ENCODE data around the gene RUNX1. TPM values are rescaled to one million over a fixed set of nuclear protein-coding genes. Genes with fewer than 3 reads are reported as not detected.

Gene RUNX1
- total RNA-seq, 4 donors from 2014 or later = 2.9 to 18.7 (median 7.7) TPM

- H3K9me3 ChIP-seq = no peaks in the 10 kb centered on the region
- no peak overlapping the region for H3K27ac ChIP-seq
- TF ChIP-seq POLR2A (IDR thresholded peaks at IDR 0.05) = no peak
- no peak for TF ChIP-seq CTCF (IDR thresholded peaks at IDR 0.05)
- intact Hi-C loops (cut with DNase I) = no loop called here
- no peaks in the 10 kb centered on the region for H3K27me3 ChIP-seq
- peaks cover 0 to 11% of the 10 kb centered on the region in 2 donors for H3K4me1 ChIP-seq
- no peaks in the 10 kb centered on the region for H3K36me3 ChIP-seq
- DNase-seq = no peak
- 59% methylated on average over 3 of the region's 3 CpGs for WGBS, 2 donors
- H3K4me3 ChIP-seq (replicated peaks in 1 of 3) = no peak overlapping the region
These were observed 140.6 kb downstream of the RUNX1 start for GRCh38 chr21:34908419-34909055.

- no peaks in the 10 kb centered on the region for H3K27me3 ChIP-seq
- TF ChIP-seq CTCF (IDR thresholded peaks at IDR 0.05) (no peak), POLR2A (IDR thresholded peaks at IDR 0.05) (no peak)
- H3K36me3 ChIP-seq = no peaks in the 10 kb centered on the region
- WGBS, 2 donors = 75 to 84% methylated on average over 7 of the region's 7 CpGs
- H3K27ac ChIP-seq = no peak overlapping the region
- H3K4me3 ChIP-seq (replicated peaks in 1 of 3) = no peak overlapping the region
- intact Hi-C loops (cut with DNase I) = no loop called here
- no peak for DNase-seq
- peaks cover 0 to 11% of the 10 kb centered on the region in 2 donors for H3K4me1 ChIP-seq
- H3K9me3 ChIP-seq = no peaks in the 10 kb centered on the region
These were observed 141.4 kb downstream of the RUNX1 start for GRCh38 chr21:34907461-34908418.

GRCh38 chr21:34906401-34906800, 142.7 kb downstream of the RUNX1 start:
- TF ChIP-seq CTCF (IDR thresholded peaks at IDR 0.05) = no peak
- no peak for TF ChIP-seq POLR2A (IDR thresholded peaks at IDR 0.05)
- Histone ChIP-seq H3K9me3 (no peaks in the 10 kb centered on the region), H3K4me3 (replicated peaks in 1 of 3) (no peak overlapping the region), H3K36me3 (no peaks in the 10 kb centered on the region), H3K27ac (no peak overlapping the region), H3K27me3 (no peaks in the 10 kb centered on the region), H3K4me1 (peaks cover 0 to 11% of the 10 kb centered on the region in 2 donors)
- DNase-seq = no peak
- intact Hi-C loops (cut with DNase I) = no loop called here

GRCh38 chr21:34905218-34905537, 143.9 kb downstream of the RUNX1 start:
- WGBS, 2 donors = 83% methylated on average over 4 of the region's 4 CpGs
- intact Hi-C loops (cut with DNase I) = no loop called here
- H3K36me3 ChIP-seq = no peaks in the 10 kb centered on the region

More at GRCh38 chr21:34905218-34905537, 143.9 kb downstream of the RUNX1 start:
- Histone ChIP-seq H3K4me3 (replicated peaks in 1 of 3) (no peak overlapping the region), H3K9me3 (no peaks in the 10 kb centered on the region), H3K27ac (no peak overlapping the region), H3K27me3 (no peaks in the 10 kb centered on the region), H3K4me1 (peaks cover 0 to 5% of the 10 kb centered on the region in 2 donors)
- no peak for DNase-seq
- no peak for TF ChIP-seq POLR2A (IDR thresholded peaks at IDR 0.05)
- no peak for TF ChIP-seq CTCF (IDR thresholded peaks at IDR 0.05)
